Measurements from ENCODE around the gene COL4A3.

DNA sequence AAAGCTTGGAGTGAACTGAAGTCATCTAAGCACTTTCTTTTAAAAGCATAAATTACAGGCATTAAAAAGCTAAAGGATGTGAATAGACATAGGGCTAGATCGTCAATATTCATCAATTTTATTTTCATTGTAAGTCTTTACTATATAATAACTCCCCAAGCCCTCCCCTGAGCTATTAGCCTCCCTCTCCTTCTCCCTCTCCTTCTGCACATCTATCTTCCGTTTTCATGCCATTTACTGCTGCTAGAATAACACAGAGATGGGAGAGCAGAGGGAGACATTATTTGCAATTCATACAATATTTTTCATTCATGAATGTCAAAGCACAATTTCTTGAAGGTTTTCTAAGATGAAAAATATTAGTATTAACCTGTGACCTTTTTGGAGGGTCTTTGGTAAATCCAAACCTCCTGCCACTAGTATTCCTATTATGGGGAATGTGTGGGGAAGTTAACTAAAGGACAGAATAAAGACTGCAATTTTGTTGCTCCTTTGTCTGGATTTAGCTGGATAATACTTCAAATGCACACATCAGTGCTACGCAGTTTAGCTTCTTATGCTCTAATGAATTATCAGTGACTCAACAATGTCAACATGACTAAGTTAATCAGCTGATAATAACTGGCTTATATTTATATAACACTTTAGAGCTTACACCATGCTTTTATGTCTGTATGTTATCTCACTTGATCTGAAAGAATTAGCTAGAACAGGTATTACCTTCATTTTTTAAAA is 132.4 kb downstream of the COL4A3 start:
- TF ChIP-seq FOXA3 (CRISPR knock-in tag; conservative IDR thresholded peaks at IDR 0.05 in 1 of 2, IDR thresholded peaks at IDR 0.05 in 1 of 2) (no peak), CREB1 (IDR thresholded peaks at IDR 0.05) (no peak), CREB1 (CRISPR knock-in tag; IDR thresholded peaks at IDR 0.05) (no peak), EP300 (IDR thresholded peaks at IDR 0.05; ENCODE audit: low read length) (no peak)
- TF ChIP-seq, protein P1, sequence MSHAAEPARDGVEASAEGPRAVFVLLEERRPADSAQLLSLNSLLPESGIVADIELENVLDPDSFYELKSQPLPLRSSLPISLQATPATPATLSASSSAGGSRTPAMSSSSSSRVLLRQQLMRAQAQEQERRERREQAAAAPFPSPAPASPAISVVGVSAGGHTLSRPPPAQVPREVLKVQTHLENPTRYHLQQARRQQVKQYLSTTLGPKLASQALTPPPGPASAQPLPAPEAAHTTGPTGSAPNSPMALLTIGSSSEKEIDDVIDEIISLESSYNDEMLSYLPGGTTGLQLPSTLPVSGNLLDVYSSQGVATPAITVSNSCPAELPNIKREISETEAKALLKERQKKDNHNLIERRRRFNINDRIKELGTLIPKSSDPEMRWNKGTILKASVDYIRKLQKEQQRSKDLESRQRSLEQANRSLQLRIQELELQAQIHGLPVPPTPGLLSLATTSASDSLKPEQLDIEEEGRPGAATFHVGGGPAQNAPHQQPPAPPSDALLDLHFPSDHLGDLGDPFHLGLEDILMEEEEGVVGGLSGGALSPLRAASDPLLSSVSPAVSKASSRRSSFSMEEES (CRISPR knock-in tag; IDR thresholded peaks at IDR 0.05) = no peak

All from K562 (cell line).